ENCODE measurements around the gene MT2A. TPM values are rescaled to one million over a fixed set of nuclear protein-coding genes. Genes with fewer than 3 reads are reported as not detected.
A peak's percentile ranks its signal among the peaks of the same experiment; 100 is the strongest.

The MT2A gene
- total RNA-seq, 4 donors from 2014 or later: 27.2 to 216 (median 119) TPM

- Histone ChIP-seq H3K27ac (no peak overlapping the region), H3K4me1 (peaks cover 0 to 43% (median 4%) of the 10 kb centered on the region in 3 donors), H3K36me3 (no peaks in the 10 kb centered on the region), H3K4me3 (no peak overlapping the region), H3K9me3 (no peaks in the 10 kb centered on the region), H3K27me3 (peaks cover 26% of the 10 kb centered on the region)
- 60% methylated on average over 3 of the region's 3 CpGs; no CpG with 5 or more reads in 1 of the 2 donors for WGBS, 2 donors (ENCODE audit: low coverage in 1 of 2)
- ATAC-seq: no peak
- TF ChIP-seq EP300 (IDR thresholded peaks at IDR 0.05): no peak
- no peak for TF ChIP-seq POLR2A (IDR thresholded peaks at IDR 0.05)
These were observed 21.8 kb downstream of the MT2A start for GRCh38 chr16:56630134-56630533.

- no peak for TF ChIP-seq CTCF (IDR thresholded peaks at IDR 0.05)
- no peak for TF ChIP-seq POLR2AphosphoS5 (IDR thresholded peaks at IDR 0.05)
- TF ChIP-seq EP300 (IDR thresholded peaks at IDR 0.05): no peak
- no peak for TF ChIP-seq POLR2A (IDR thresholded peaks at IDR 0.05)
- no peak for ATAC-seq
- H3K27ac ChIP-seq: peak overlapping the region in 3 of 4 donors; percentile 77 to 81 (median 79)
- WGBS, 2 donors (ENCODE audit: low coverage in 1 of 2): 91 to 92% methylated on average over 9 to 10 of the region's 10 CpGs
- H3K36me3 ChIP-seq: no peaks in the 10 kb centered on the region
- H3K4me3 ChIP-seq: no peak overlapping the region
- no peaks in the 10 kb centered on the region for H3K9me3 ChIP-seq
- H3K4me1 ChIP-seq: peaks cover 0 to 45% (median 8%) of the 10 kb centered on the region in 3 donors
- H3K27me3 ChIP-seq: peaks cover 37% of the 10 kb centered on the region
These were observed 22.8 kb downstream of the MT2A start for GRCh38 chr16:56631197-56631596.

GRCh38 chr16:56631832-56632155 is 23.4 kb downstream of the MT2A start:
- peaks cover 43% of the 10 kb centered on the region for H3K27me3 ChIP-seq
- no peaks in the 10 kb centered on the region for H3K36me3 ChIP-seq
- TF ChIP-seq POLR2A (IDR thresholded peaks at IDR 0.05) (no peak), CTCF (IDR thresholded peaks at IDR 0.05) (no peak), POLR2AphosphoS5 (IDR thresholded peaks at IDR 0.05) (no peak), EP300 (IDR thresholded peaks at IDR 0.05) (no peak)
- H3K9me3 ChIP-seq: no peaks in the 10 kb centered on the region
- no peak for ATAC-seq
- WGBS, 2 donors (ENCODE audit: low coverage in 1 of 2): 31 to 79% methylated on average over 2 to 9 of the region's 14 CpGs
- peak overlapping the region in 3 of 4 donors; percentile 77 to 81 (median 79) for H3K27ac ChIP-seq
- peaks cover 0 to 39% (median 8%) of the 10 kb centered on the region in 3 donors for H3K4me1 ChIP-seq
- peak overlapping the region; percentile 26 to 53 for H3K4me3 ChIP-seq

GRCh38 chr16:56632156-56632847 is 23.9 kb downstream of the MT2A start, which contains the start of gene MT1M:
Gene MT1M, plus strand, starts transcription at chr16:56632659. Its CDS starts 73 bp downstream, at chr16:56632732.
- peaks cover 48% of the 10 kb centered on the region for H3K27me3 ChIP-seq
- TF ChIP-seq POLR2A (IDR thresholded peaks at IDR 0.05) (peak; percentile 43 to 68), EP300 (IDR thresholded peaks at IDR 0.05) (no peak), CTCF (IDR thresholded peaks at IDR 0.05) (peak in 1 of 4 experiments; percentile 14), POLR2AphosphoS5 (IDR thresholded peaks at IDR 0.05) (peak; percentile 84)
- peak; percentile 82 for ATAC-seq
- H3K4me3 ChIP-seq: peak within 1 kb of the TSS; percentile 26 to 53
- peak within 1 kb of the TSS in 3 of 4 donors; percentile 77 to 81 (median 79) for H3K27ac ChIP-seq
- WGBS, 2 donors (ENCODE audit: low coverage in 1 of 2): 8% methylated on average over 4 of the region's 61 CpGs; no CpG with 5 or more reads in 1 of the 2 donors
- H3K9me3 ChIP-seq: no peaks in the 10 kb centered on the region
- H3K36me3 ChIP-seq: no peaks in the 10 kb centered on the region
- peaks cover 0 to 34% (median 8%) of the 10 kb centered on the region in 3 donors for H3K4me1 ChIP-seq

- peaks cover 0 to 36% (median 8%) of the 10 kb centered on the region in 3 donors for H3K4me1 ChIP-seq
- 20% methylated on average over 1 of the region's 6 CpGs for WGBS, 2 donors (ENCODE audit: low coverage in 1 of 2)
These were observed 24.5 kb downstream of the MT2A start for GRCh38 chr16:56632848-56633365.

More at GRCh38 chr16:56632848-56633365, 24.5 kb downstream of the MT2A start:
- TF ChIP-seq EP300 (IDR thresholded peaks at IDR 0.05): no peak
- H3K36me3 ChIP-seq: no peaks in the 10 kb centered on the region
- peak overlapping the region in 3 of 4 donors; percentile 77 to 81 (median 79) for H3K27ac ChIP-seq
- H3K27me3 ChIP-seq: peaks cover 54% of the 10 kb centered on the region
- peak overlapping the region; percentile 26 to 53 for H3K4me3 ChIP-seq
- ATAC-seq: no peak
- H3K9me3 ChIP-seq: no peaks in the 10 kb centered on the region
